ENCODE measurements around the gene ANXA8L1. TPM values are rescaled to one million over a fixed set of nuclear protein-coding genes. Genes with fewer than 3 reads are reported as not detected.
"Not testable (repeated sequence)": the region's sequence is repeated elsewhere in the genome, so short reads cannot be mapped to it uniquely, and the experiment has no call there.

Gene ANXA8L1
- polyA plus RNA-seq, 1 donor: 7.9 TPM

DNA sequence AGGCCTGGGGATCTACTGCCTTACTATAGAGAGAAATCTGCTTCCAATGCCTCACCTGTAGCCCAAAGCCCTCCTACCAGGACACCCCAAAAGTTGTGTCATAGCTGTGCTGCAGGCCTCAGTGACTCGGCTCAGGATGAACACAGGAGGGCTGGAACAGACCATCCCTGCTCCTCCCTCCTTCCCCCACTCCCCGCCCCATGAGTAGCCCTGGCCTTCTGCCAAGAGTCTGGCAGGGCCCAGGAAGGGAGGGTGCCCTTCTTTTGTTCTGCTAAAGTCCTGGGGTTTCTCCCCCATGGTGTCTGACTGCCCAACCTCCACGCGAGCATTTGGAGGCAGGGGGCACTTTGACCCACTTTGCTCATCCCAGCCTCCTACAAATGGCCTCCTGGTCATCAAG, 65.4 kb downstream of the ANXA8L1 start:
- not testable (repeated sequence) for H3K4me3 ChIP-seq (ENCODE audit: low read length); H3K27me3 ChIP-seq (ENCODE audit: control insufficient read depth, insufficient read depth, low read length); H3K36me3 ChIP-seq (ENCODE audit: control insufficient read depth, insufficient read depth, low read length); H3K4me1 ChIP-seq (ENCODE audit: control insufficient read depth, insufficient read depth, low read length); H3K9me3 ChIP-seq (ENCODE audit: control insufficient read depth, low read depth, low read length); DNase-seq; H3K27ac ChIP-seq (ENCODE audit: low read length)
- no CpG with 5 or more reads among the region's 4 CpGs for WGBS (ENCODE audit: insufficient coverage, low lambda C conversion rate)

Other genes starting within 250 kb of the ANXA8L1 start
- not detected for gene ANTXRL, start 88.8 kb upstream of the ANXA8L1 start, polyA plus RNA-seq
- gene NPY4R, start 90.2 kb downstream of the ANXA8L1 start, polyA plus RNA-seq: 1.8 TPM
- 10.3 TPM for gene GPRIN2, start 180.9 kb downstream of the ANXA8L1 start, polyA plus RNA-seq
- 2.5 TPM for gene SYT15, start 203.4 kb downstream of the ANXA8L1 start, polyA plus RNA-seq

Measured in large intestine (tissue), 3 donors.